Lung (tissue), 12 donors: ENCODE results near the gene HECTD1. TPM values are rescaled to one million over a fixed set of nuclear protein-coding genes. Genes with fewer than 3 reads are reported as not detected.
"Not testable (repeated sequence)": the region's sequence is repeated elsewhere in the genome, so short reads cannot be mapped to it uniquely, and the experiment has no call there.

Experiments used
- ATAC-seq: fragments of 200-7000 bp; cut with Tn5 transposase; one replicate; pipeline ENCODE4 v1.9.1; 2020; ENCODE audit warnings: moderate number of reproducible peaks; ENCODE audit not compliant: insufficient read depth, low FRiP score
- DNase-seq, 3 donors: peaks; one replicate each; pipeline ENCODE4 v3.0.0-alpha.2; 2013 to 2017
- H3K27ac ChIP-seq, 2 donors: one replicate each; pipeline ENCODE4 v1.5.1; 2013; ENCODE audit warnings: mild to moderate bottlenecking in 2 of 2, moderate library complexity in 2 of 2, control low read depth in 1 of 2, inconsistent platforms in 1 of 2, low read depth in 1 of 2, low read length in 1 of 2
- H3K27me3 ChIP-seq, 3 donors: one replicate each; pipeline ENCODE4 v1.5.1; 2013; ENCODE audit warnings: low read length in 2 of 3; ENCODE audit not compliant: control insufficient read depth in 3 of 3, insufficient read depth in 3 of 3
- H3K36me3 ChIP-seq, 4 donors: one replicate each; pipeline ENCODE4 v1.5.1; 2013; ENCODE audit warnings: low read length in 4 of 4, mild to moderate bottlenecking in 1 of 4, moderate library complexity in 1 of 4; ENCODE audit not compliant: control insufficient read depth in 4 of 4, insufficient read depth in 4 of 4
- H3K4me1 ChIP-seq, 5 donors: one replicate each; pipeline ENCODE4 v1.5.1; 2013; ENCODE audit warnings: low read length in 5 of 5, mild to moderate bottlenecking in 2 of 5, moderate library complexity in 1 of 5; ENCODE audit not compliant: control insufficient read depth in 5 of 5, insufficient read depth in 5 of 5
- H3K4me3 ChIP-seq: one replicate; pipeline ENCODE4 v1.5.1; 2013; ENCODE audit warnings: mild to moderate bottlenecking, control low read depth, moderate library complexity
- H3K9ac ChIP-seq, 2 donors: one replicate each; pipeline ENCODE4 v1.5.1; 2013; ENCODE audit warnings: low read length in 2 of 2, control low read depth in 1 of 2; ENCODE audit not compliant: insufficient read depth in 1 of 2
- H3K9me3 ChIP-seq, 4 donors: one replicate each; pipeline ENCODE4 v1.5.1; 2013; ENCODE audit warnings: low read length in 3 of 4, mild to moderate bottlenecking in 1 of 4, moderate library complexity in 1 of 4; ENCODE audit not compliant: control insufficient read depth in 4 of 4, insufficient read depth in 3 of 4
- WGBS, 2 donors: extraction: QIAGEN DNeasy Blood & Tissue Kit; methylation state at CpG; one replicate each; pipeline ENCODE4 v1.1.7; 2013; 5-methylcytosine and 5-hydroxymethylcytosine counted together
- polyA plus RNA-seq, 2 donors: library from polyadenylated mRNA; stranded (reverse); fragments of 200-250 nt; gene quantifications; one replicate each; pipeline ENCODE4 v1.2.1, GENCODE V29; 2013
- total RNA-seq, 2 donors: library from RNA; depleted of rRNA in 1 of 2; stranded (reverse); fragments of >200 nt in 1 of 2; gene quantifications; one replicate each; pipeline ENCODE4 v1.2.1, GENCODE V29; 2014 to 2021
- TF ChIP-seq, protein P1 (sequence below): IDR thresholded peaks from 2 replicates; pipeline ENCODE4 v1.5.1; 2012; ENCODE audit warnings: mild to moderate bottlenecking; ENCODE audit errors: control extremely low read depth, extremely low read depth
- donor health status: control.
- donor health status: control.
- donor health status: Bipolar disorder and iron deficiency.
- donor health status: healthy.
- donor health status: DM: yes; HTN: yes; CAD: no.

The HECTD1 gene
- total and polyA plus RNA-seq, 4 donors, result 44.8 to 399 (median 97.9) TPM

- Histone ChIP-seq H3K27me3 (no peaks in the 10 kb centered on the region), H3K27ac (no peak overlapping the region), H3K36me3 (peaks cover 16 to 25% (median 19%) of the 10 kb centered on the region in 4 donors), H3K9ac (no peak overlapping the region), H3K4me1 (peaks cover 0 to 8% (median 0%) of the 10 kb centered on the region in 5 donors), H3K4me3 (no peak overlapping the region), H3K9me3 (no peaks in the 10 kb centered on the region)
- TF ChIP-seq, protein P1, sequence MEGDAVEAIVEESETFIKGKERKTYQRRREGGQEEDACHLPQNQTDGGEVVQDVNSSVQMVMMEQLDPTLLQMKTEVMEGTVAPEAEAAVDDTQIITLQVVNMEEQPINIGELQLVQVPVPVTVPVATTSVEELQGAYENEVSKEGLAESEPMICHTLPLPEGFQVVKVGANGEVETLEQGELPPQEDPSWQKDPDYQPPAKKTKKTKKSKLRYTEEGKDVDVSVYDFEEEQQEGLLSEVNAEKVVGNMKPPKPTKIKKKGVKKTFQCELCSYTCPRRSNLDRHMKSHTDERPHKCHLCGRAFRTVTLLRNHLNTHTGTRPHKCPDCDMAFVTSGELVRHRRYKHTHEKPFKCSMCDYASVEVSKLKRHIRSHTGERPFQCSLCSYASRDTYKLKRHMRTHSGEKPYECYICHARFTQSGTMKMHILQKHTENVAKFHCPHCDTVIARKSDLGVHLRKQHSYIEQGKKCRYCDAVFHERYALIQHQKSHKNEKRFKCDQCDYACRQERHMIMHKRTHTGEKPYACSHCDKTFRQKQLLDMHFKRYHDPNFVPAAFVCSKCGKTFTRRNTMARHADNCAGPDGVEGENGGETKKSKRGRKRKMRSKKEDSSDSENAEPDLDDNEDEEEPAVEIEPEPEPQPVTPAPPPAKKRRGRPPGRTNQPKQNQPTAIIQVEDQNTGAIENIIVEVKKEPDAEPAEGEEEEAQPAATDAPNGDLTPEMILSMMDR, result no peak
- DNase-seq (no peak), ATAC-seq (no peak)
- WGBS, 2 donors, result 96 to 97% methylated on average over 6 of the region's 6 CpGs
Observed at GRCh38 chr14:31096255-31096654, 111.3 kb downstream of the HECTD1 start.

DNA sequence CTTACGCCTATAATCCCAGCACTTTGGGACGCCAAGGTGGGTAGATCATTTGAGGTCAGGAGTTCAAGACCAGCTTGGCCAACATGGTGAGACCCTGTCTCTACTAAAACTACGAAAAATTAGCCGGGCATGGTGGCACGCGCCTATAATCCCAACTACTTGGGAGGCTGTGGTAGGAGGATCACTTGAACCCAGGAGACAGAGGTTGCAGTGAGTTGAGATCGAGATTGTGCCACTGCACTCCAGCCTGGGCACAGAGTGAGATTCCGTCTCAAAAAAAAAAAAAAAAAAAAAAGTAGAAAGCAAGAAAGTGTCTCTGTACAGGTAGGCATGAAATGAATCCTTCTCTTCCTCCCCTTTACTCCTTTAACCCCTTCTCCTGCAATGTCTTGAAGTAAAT, 111.8 kb downstream of the HECTD1 start:
- peaks cover 0 to 12% (median 1%) of the 10 kb centered on the region in 5 donors for H3K4me1 ChIP-seq
- not testable (repeated sequence) for H3K9ac ChIP-seq, H3K27ac ChIP-seq, H3K9me3 ChIP-seq, DNase-seq, H3K27me3 ChIP-seq, ATAC-seq, H3K4me3 ChIP-seq
- peaks cover 14 to 21% (median 17%) of the 10 kb centered on the region in 4 donors for H3K36me3 ChIP-seq
- WGBS, 2 donors, result 97 to 100% methylated on average over 7 to 8 of the region's 8 CpGs

GRCh38 chr14:31093884-31094839, 113.4 kb downstream of the HECTD1 start:
- 92 to 97% methylated on average over 10 of the region's 10 CpGs for WGBS, 2 donors
- H3K4me3 ChIP-seq, DNase-seq, H3K27me3 ChIP-seq, H3K9ac ChIP-seq, H3K9me3 ChIP-seq, H3K27ac ChIP-seq, ATAC-seq: not testable (repeated sequence)
- Histone ChIP-seq H3K36me3 (peaks cover 6 to 15% (median 9%) of the 10 kb centered on the region in 4 donors), H3K4me1 (peaks cover 0 to 21% (median 3%) of the 10 kb centered on the region in 5 donors)

DNA sequence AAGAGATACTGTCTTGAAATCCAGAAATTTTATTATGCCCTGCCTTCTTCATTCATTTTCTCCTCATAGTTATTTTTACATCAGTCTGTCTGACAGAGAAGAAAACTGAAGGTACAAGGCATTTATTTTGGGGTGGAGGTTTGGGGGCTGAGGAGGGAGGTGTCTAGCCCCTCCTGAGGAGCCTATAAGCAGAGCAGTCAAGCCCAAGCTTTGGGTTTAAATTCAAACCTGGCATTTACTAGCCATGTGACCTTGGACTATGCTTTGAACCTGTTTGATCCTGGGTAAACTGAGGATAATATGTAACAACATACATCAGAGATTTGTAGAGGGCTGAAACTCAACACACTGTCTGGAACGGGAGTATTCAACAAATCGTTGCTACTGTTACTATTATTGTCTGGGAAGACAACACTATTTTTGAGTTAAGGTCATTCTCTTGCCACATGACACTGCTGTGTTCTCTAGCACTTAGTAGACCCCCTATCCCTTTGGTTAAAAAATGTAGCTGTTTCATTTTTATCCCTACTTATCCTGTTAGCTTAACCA, 115.4 kb downstream of the HECTD1 start:
- Histone ChIP-seq H3K4me3 (no peak overlapping the region), H3K9me3 (no peaks in the 10 kb centered on the region), H3K4me1 (peaks cover 0 to 21% (median 3%) of the 10 kb centered on the region in 5 donors), H3K9ac (no peak overlapping the region), H3K27ac (no peak overlapping the region), H3K36me3 (peaks cover 0 to 4% (median 1%) of the 10 kb centered on the region in 4 donors), H3K27me3 (no peaks in the 10 kb centered on the region)
- WGBS, 2 donors, result 93 to 95% methylated on average over 2 of the region's 2 CpGs
- ATAC-seq, result no peak
- no peak for DNase-seq
- TF ChIP-seq, protein P1, result no peak
